HCT116 (cell line): ENCODE data around the gene LMO7. TPM values are rescaled to one million over a fixed set of nuclear protein-coding genes. Genes with fewer than 3 reads are reported as not detected.

Experiments used
- ATAC-seq: fragments of 200-7000 bp; cut with Tn5 transposase; 2 replicates; pipeline ENCODE4 v1.9.1; 2020; ENCODE audit warnings: mild to moderate bottlenecking, moderate library complexity
- Bru-seq: library from RNA; stranded (reverse); fragments of 400-500 nt; gene quantifications from one replicate; lab custom pipeline; 2021; lab: Mats Ljungman, UMichigan
- BruChase-seq, 2 experiments: library from RNA; stranded (reverse); fragments of 400-500 nt; gene quantifications; one replicate each; lab custom pipeline; 2021; lab: Mats Ljungman, UMichigan
- BruUV-seq: library from RNA; stranded (reverse); fragments of 400-500 nt; replicated peaks from 2 replicates; lab custom pipeline; 2021; lab: Mats Ljungman, UMichigan
- CTCF ChIA-PET: fragments of 300-600 bp; sonication (Branson Sonifier 250); formaldehyde crosslinking; loops from one replicate; lab custom pipeline; 2021; ENCODE audit warnings: antibody characterized with exemption; lab: Charles Lee
- POLR2A ChIA-PET: fragments of 300-600, 350-600 bp; sonication (Branson Sonifier 250); formaldehyde crosslinking; loops from one replicate; lab custom pipeline; 2021; ENCODE audit warnings: antibody characterized with exemption; lab: Charles Lee
- RAD21 ChIA-PET, 2 experiments: fragments of 300-600 bp; sonication (Branson Sonifier 250); formaldehyde crosslinking; loops; one replicate each; lab custom pipeline; 2023; ENCODE audit warnings: low total read pairs in 2 of 2; ENCODE audit not compliant: uncharacterized antibody in 2 of 2, unreplicated experiment in 2 of 2, low non-redundant PET in 1 of 2; lab: Charles Lee
- DNase-seq: peaks from one replicate; pipeline ENCODE4 v3.0.0-alpha.2; 2010; ENCODE audit warnings: low read depth, low spot score
- H2AFZ ChIP-seq: fragments of 200-600 bp; shearing (Covaris generic), sonication (generic); 2 replicates; pipeline ENCODE4 v1.6.1; 2017; ENCODE audit warnings: low read depth, mixed run types, mixed read lengths, antibody characterized with exemption, low read length; ENCODE audit not compliant: poor library complexity, severe bottlenecking
- H3K27ac ChIP-seq: 2 replicates; pipeline ENCODE4 v1.5.1; 2012; ENCODE audit warnings: low read depth, low read length
- H3K27me3 ChIP-seq: fragments of 200-600 bp; sonication (generic); 2 replicates; pipeline ENCODE4 v1.6.1; 2016; ENCODE audit warnings: mixed run types, low read length, mixed read lengths; ENCODE audit not compliant: insufficient read depth
- H3K36me3 ChIP-seq, 2 experiments: fragments of 200-500 bp in 1 of 2; fragments of 200-600 bp in 1 of 2; sonication (Bioruptor generic) in 1 of 2; sonication (generic) in 1 of 2; 2 replicates each; pipeline versions ENCODE4 v1.5.1 to v1.6.1; 2014 to 2016; ENCODE audit warnings: low read length in 2 of 2, inconsistent platforms in 1 of 2, mixed read lengths in 1 of 2, mixed run types in 1 of 2; ENCODE audit not compliant: insufficient read depth in 2 of 2, control insufficient read depth in 1 of 2
- H3K4me1 ChIP-seq, 2 experiments: fragments of 200-600 bp in 1 of 2; sonication (generic) in 1 of 2; 2 replicates each; pipeline versions ENCODE4 v1.5.1 to v1.6.1; 2012 to 2017; ENCODE audit warnings: low read length in 2 of 2, inconsistent platforms in 1 of 2, mild to moderate bottlenecking in 1 of 2, mixed read lengths in 1 of 2, mixed run types in 1 of 2, moderate library complexity in 1 of 2; ENCODE audit not compliant: insufficient read depth in 2 of 2, control insufficient read depth in 1 of 2
- H3K4me2 ChIP-seq: fragments of 200-600 bp; sonication (generic); 2 replicates; pipeline ENCODE4 v1.6.1; 2017; ENCODE audit warnings: mixed run types, low read length, mixed read lengths
- H3K4me3 ChIP-seq, 2 experiments: fragments of 200-600 bp in 1 of 2; sonication (generic) in 1 of 2; replicated peaks in 1 of 2; 2 replicates each; pipeline ENCODE4 v1.5.1; 2011 to 2016; ENCODE audit warnings: low read length in 2 of 2, control low read depth in 1 of 2, low read depth in 1 of 2, mild to moderate bottlenecking in 1 of 2, mixed read lengths in 1 of 2, mixed run types in 1 of 2
- H3K79me2 ChIP-seq: fragments of 200-600 bp; sonication (generic); 2 replicates; pipeline ENCODE4 v1.6.1; 2017; ENCODE audit warnings: mild to moderate bottlenecking, mixed run types, low read length, moderate library complexity, mixed read lengths; ENCODE audit not compliant: insufficient read depth
- H3K9ac ChIP-seq: fragments of 200-600 bp; sonication (generic); 2 replicates; pipeline ENCODE4 v1.6.1; 2016; ENCODE audit warnings: low read length, mixed read lengths
- H3K9me2 ChIP-seq: fragments of 200-600 bp; sonication (generic), shearing (Covaris generic); 2 replicates; pipeline ENCODE4 v1.6.1; 2017; ENCODE audit warnings: mixed run types, mild to moderate bottlenecking, moderate library complexity; ENCODE audit not compliant: insufficient read depth
- H3K9me3 ChIP-seq, 2 experiments: fragments of 200-500 bp in 1 of 2; fragments of 200-600 bp in 1 of 2; sonication (Bioruptor generic) in 1 of 2; sonication (generic) in 1 of 2; 2 replicates each; pipeline ENCODE4 v1.6.1; 2014 to 2017; ENCODE audit warnings: low read length in 2 of 2, mixed read lengths in 2 of 2, inconsistent platforms in 1 of 2, low read depth in 1 of 2, mild to moderate bottlenecking in 1 of 2, mixed run types in 1 of 2, moderate library complexity in 1 of 2; ENCODE audit not compliant: control insufficient read depth in 1 of 2, insufficient read depth in 1 of 2
- H4K20me1 ChIP-seq: fragments of 200-600 bp; sonication (generic), shearing (Covaris generic); 2 replicates; pipeline ENCODE4 v1.6.1; 2017; ENCODE audit warnings: mixed run types, mild to moderate bottlenecking, moderate library complexity; ENCODE audit not compliant: insufficient read depth
- CTCF ChIP-seq, 3 experiments: fragments of 200-600 bp in 1 of 3; sonication (generic) in 1 of 3; IDR thresholded peaks in 2 of 3; conservative IDR thresholded peaks in 1 of 3; 2 replicates each; pipeline ENCODE4 v1.5.1; 2012 to 2017; ENCODE audit warnings: low read depth in 2 of 3, low read length in 2 of 3, antibody characterized with exemption in 1 of 3, borderline replicate concordance in 1 of 3, control low read depth in 1 of 3, mild to moderate bottlenecking in 1 of 3, mixed read lengths in 1 of 3, mixed run types in 1 of 3, moderate library complexity in 1 of 3; ENCODE audit not compliant: insufficient read depth in 1 of 3
- RAD21 ChIP-seq: IDR thresholded peaks from 2 replicates; pipeline ENCODE4 v1.6.1; 2012; ENCODE audit warnings: low read depth, mild to moderate bottlenecking
- SP1 ChIP-seq: IDR thresholded peaks from 2 replicates; pipeline ENCODE4 v1.6.1; 2012; ENCODE audit warnings: low read depth
- TCF7L2 ChIP-seq: IDR thresholded peaks from 2 replicates; pipeline ENCODE4 v1.7.0; 2011; ENCODE audit warnings: borderline replicate concordance, inconsistent platforms; ENCODE audit not compliant: insufficient read depth, insufficient read length; ENCODE audit errors: extremely low read depth
- ZFX ChIP-seq: fragments of 450-650 bp; IDR thresholded peaks from 2 replicates; pipeline ENCODE4 v1.6.1; 2017
- ZNF274 ChIP-seq: fragments of 200-500 bp; sonication (Bioruptor generic); IDR thresholded peaks from 2 replicates; pipeline ENCODE4 v1.6.1; 2014; ENCODE audit warnings: mild to moderate bottlenecking, low read depth, low read length, inconsistent platforms
- intact Hi-C: fragments of 100-400 bp; cut with micrococcal nuclease; formaldehyde crosslinking; loops from 2 replicates; pipeline ENCODE4 v1.10.0; 2022
- long read RNA-seq: library from polyadenylated mRNA; unstranded; transcript quantifications from one replicate; pipeline ENCODE4 v2.0.0, GENCODE V29; 2021; ENCODE audit not compliant: unreplicated experiment
- polyA plus RNA-seq: library from polyadenylated mRNA; unstranded; fragments of >200 nt; gene quantifications from 2 replicates; pipeline ENCODE4 v1.2.1, GENCODE V29; 2012; ENCODE audit warnings: missing spikeins
- total RNA-seq: library from RNA; stranded (reverse); gene quantifications from one replicate; pipeline ENCODE4 v1.2.1, GENCODE V29; 2021; ENCODE audit not compliant: unreplicated experiment

The LMO7 gene
- total RNA-seq (8.1 TPM), Bru-seq, nascent RNA (percentile 60 among the genes with signal in this experiment), BruChase-seq, experiment 1, labeled RNA remaining after a 6-hour chase (percentile 61 among the genes with signal in this experiment), BruChase-seq, experiment 2, labeled RNA remaining after a 2-hour chase (percentile 56 among the genes with signal in this experiment)
- 7.4 and 8.0 TPM in 2 replicates for polyA plus RNA-seq
- long read RNA-seq, partial matches to known transcripts: 2 of 12 reads
- long read RNA-seq, other reads (novel, unspliced or antisense): 6 of 12 reads

- H3K79me2 ChIP-seq: no peaks in the 10 kb centered on the region
- peak within 1 kb of the TSS; percentile 50 to 61 for H3K4me3 ChIP-seq
- no peaks in the 10 kb centered on the region for H3K9me2 ChIP-seq
- BruUV-seq: no TSS peak
- intact Hi-C loops: no loop called here
- POLR2A ChIA-PET: no interaction called here
- H4K20me1 ChIP-seq: no peaks in the 10 kb centered on the region
- peak within 1 kb of the TSS; percentile 54 for H3K9ac ChIP-seq
- H3K36me3 ChIP-seq: no peaks in the 10 kb centered on the region
- ATAC-seq: peak; percentile 83
- no peaks in the 10 kb centered on the region for H3K9me3 ChIP-seq
- peak within 1 kb of the TSS; percentile 96 for H3K4me2 ChIP-seq
- peak within 1 kb of the TSS; percentile 82 for H2AFZ ChIP-seq
- TF ChIP-seq TCF7L2 (peak; percentile 83), RAD21 (no peak), ZFX (0 out of 2 replicates have a peak, but pooled peaks have one; percentile 27)
- TF ChIP-seq, all 23 proteins: peak for 2
- no peak within 1 kb of the TSS for H3K27ac ChIP-seq
- H3K27me3 ChIP-seq: no peaks in the 10 kb centered on the region
- no peak for DNase-seq
- ChIA-PET RAD21 (no interaction called here), CTCF (no interaction called here)
- H3K4me1 ChIP-seq: peaks cover 5 to 14% of the 10 kb centered on the region in 2 experiments; a peak in 3 of 4 replicates
Measured at GRCh38 chr13:75635828-75636435, at the start of gene LMO7. TSS of gene LMO7 (plus strand) at chr13:75636330. CDS start at chr13:75636658, 328 bp downstream.

GRCh38 chr13:75587679-75588078 lies 48.5 kb upstream of the LMO7 start:
- Histone ChIP-seq H3K9ac (no peak overlapping the region), H3K9me3 (no peaks in the 10 kb centered on the region; a peak in 1 of 4 replicates), H3K9me2 (no peaks in the 10 kb centered on the region), H3K4me2 (no peak overlapping the region), H3K27me3 (no peaks in the 10 kb centered on the region), H3K36me3 (no peaks in the 10 kb centered on the region), H2AFZ (no peak overlapping the region), H3K27ac (no peak overlapping the region), H3K79me2 (no peaks in the 10 kb centered on the region), H4K20me1 (no peaks in the 10 kb centered on the region), H3K4me1 (no peaks in the 10 kb centered on the region), H3K4me3 (no peak overlapping the region)
- ChIA-PET CTCF (no interaction called here), POLR2A (no interaction called here), RAD21 (no interaction called here)
- intact Hi-C loops: no loop called here
- DNase-seq (no peak), ATAC-seq (no peak)
- TF ChIP-seq SP1 (no peak), CTCF (IDR thresholded peaks at IDR 0.05 in 2 of 3, conservative IDR thresholded peaks at IDR 0.05 in 1 of 3; ENCODE audit: borderline replicate concordance in 1 of 3, insufficient read depth in 1 of 3, low read depth in 2 of 3, low read length in 2 of 3) (no peak), ZNF274 (no peak)
- BruUV-seq: no TSS peak
